Osteocyte (in vitro differentiated cells): ENCODE results near the gene NOTCH3. TPM values are rescaled to one million over a fixed set of nuclear protein-coding genes. Genes with fewer than 3 reads are reported as not detected.

ENCODE experiments used
- DNase-seq: peaks from one replicate; pipeline ENCODE4 v3.0.0; 2021; ENCODE audit warnings: mixed read lengths; ENCODE audit not compliant: unreplicated experiment; ENCODE audit errors: extremely low spot score
- H3K27ac Mint-ChIP-seq: one replicate; pipeline ENCODE4 v1.8.0; 2021; ENCODE audit warnings: mild to moderate bottlenecking, mixed read lengths; ENCODE audit not compliant: unreplicated experiment
- H3K27me3 Mint-ChIP-seq: one replicate; pipeline ENCODE4 v1.8.0; 2021; ENCODE audit warnings: mixed read lengths; ENCODE audit not compliant: unreplicated experiment
- H3K36me3 Mint-ChIP-seq: one replicate; pipeline ENCODE4 v1.8.0; 2021; ENCODE audit warnings: mixed read lengths; ENCODE audit not compliant: unreplicated experiment
- H3K4me1 Mint-ChIP-seq: one replicate; pipeline ENCODE4 v1.8.0; 2021; ENCODE audit warnings: mixed read lengths; ENCODE audit not compliant: unreplicated experiment
- H3K4me3 Mint-ChIP-seq: one replicate; pipeline ENCODE4 v1.8.0; 2021; ENCODE audit warnings: mild to moderate bottlenecking, moderate library complexity, mixed read lengths; ENCODE audit not compliant: unreplicated experiment
- H3K9me3 Mint-ChIP-seq: one replicate; pipeline ENCODE4 v1.8.0; 2021; ENCODE audit warnings: mixed read lengths; ENCODE audit not compliant: unreplicated experiment
- total RNA-seq: library from RNA; stranded (reverse); gene quantifications from 2 replicates; pipeline ENCODE4 v1.2.1, GENCODE V29; 2021
- TF ChIP-seq, protein P1 (sequence below): fragments of 200-600 bp; sonication (generic); IDR thresholded peaks from 2 replicates; pipeline ENCODE4 v1.5.0; 2021; ENCODE audit warnings: antibody characterized with exemption, mild to moderate bottlenecking, moderate library complexity

NOTCH3 gene
- total RNA-seq, 1 donor from 2014 or later: 178 TPM

DNA sequence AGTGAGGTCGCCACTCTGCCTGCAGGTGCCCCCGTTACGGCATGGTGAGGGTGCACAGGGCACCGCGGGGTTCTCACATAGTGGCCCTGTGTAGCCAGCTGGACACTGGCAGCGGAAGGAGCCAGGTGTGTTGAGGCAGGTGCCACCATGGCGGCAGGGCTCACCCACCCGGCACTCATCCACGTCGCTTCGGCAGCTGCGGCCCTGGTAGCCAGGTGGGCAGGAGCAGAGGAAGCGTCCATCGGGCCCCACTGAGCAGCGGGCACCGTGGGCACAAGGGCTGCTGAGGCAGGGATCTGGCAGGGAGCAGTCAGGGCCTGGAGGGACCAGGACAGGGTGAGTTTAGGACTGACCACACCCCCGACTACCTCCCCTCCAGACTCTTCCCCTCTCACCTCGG lies 8.8 kb downstream of the NOTCH3 start:
- no peaks in the 10 kb centered on the region for H3K9me3 Mint-ChIP-seq
- TF ChIP-seq, protein P1, sequence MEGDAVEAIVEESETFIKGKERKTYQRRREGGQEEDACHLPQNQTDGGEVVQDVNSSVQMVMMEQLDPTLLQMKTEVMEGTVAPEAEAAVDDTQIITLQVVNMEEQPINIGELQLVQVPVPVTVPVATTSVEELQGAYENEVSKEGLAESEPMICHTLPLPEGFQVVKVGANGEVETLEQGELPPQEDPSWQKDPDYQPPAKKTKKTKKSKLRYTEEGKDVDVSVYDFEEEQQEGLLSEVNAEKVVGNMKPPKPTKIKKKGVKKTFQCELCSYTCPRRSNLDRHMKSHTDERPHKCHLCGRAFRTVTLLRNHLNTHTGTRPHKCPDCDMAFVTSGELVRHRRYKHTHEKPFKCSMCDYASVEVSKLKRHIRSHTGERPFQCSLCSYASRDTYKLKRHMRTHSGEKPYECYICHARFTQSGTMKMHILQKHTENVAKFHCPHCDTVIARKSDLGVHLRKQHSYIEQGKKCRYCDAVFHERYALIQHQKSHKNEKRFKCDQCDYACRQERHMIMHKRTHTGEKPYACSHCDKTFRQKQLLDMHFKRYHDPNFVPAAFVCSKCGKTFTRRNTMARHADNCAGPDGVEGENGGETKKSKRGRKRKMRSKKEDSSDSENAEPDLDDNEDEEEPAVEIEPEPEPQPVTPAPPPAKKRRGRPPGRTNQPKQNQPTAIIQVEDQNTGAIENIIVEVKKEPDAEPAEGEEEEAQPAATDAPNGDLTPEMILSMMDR: no peak
- peaks cover 17% of the 10 kb centered on the region for H3K4me1 Mint-ChIP-seq
- DNase-seq: no peak
- peaks cover 31% of the 10 kb centered on the region for H3K36me3 Mint-ChIP-seq
- no peaks in the 10 kb centered on the region for H3K27me3 Mint-ChIP-seq
- H3K4me3 Mint-ChIP-seq: no peak overlapping the region
- H3K27ac Mint-ChIP-seq: no peak overlapping the region

- no peaks in the 10 kb centered on the region for H3K27me3 Mint-ChIP-seq
- peaks cover 12% of the 10 kb centered on the region for H3K4me1 Mint-ChIP-seq
- H3K9me3 Mint-ChIP-seq: no peaks in the 10 kb centered on the region
- H3K36me3 Mint-ChIP-seq: peaks cover 31% of the 10 kb centered on the region
- no peak overlapping the region for H3K4me3 Mint-ChIP-seq
- TF ChIP-seq, protein P1: no peak
- H3K27ac Mint-ChIP-seq: no peak overlapping the region
- no peak for DNase-seq
Observed at GRCh38 chr19:15191514-15191913, 9.3 kb downstream of the NOTCH3 start.

GRCh38 chr19:15188851-15189250 lies 11.9 kb downstream of the NOTCH3 start:
- H3K27me3 Mint-ChIP-seq: no peaks in the 10 kb centered on the region
- no peak overlapping the region for H3K27ac Mint-ChIP-seq
- H3K4me3 Mint-ChIP-seq: no peak overlapping the region
- DNase-seq: no peak
- TF ChIP-seq, protein P1: no peak
- H3K9me3 Mint-ChIP-seq: no peaks in the 10 kb centered on the region
- peaks cover 38% of the 10 kb centered on the region for H3K36me3 Mint-ChIP-seq
- H3K4me1 Mint-ChIP-seq: no peaks in the 10 kb centered on the region

- H3K4me1 Mint-ChIP-seq: no peaks in the 10 kb centered on the region
Observed at GRCh38 chr19:15187026-15188007, 13.5 kb downstream of the NOTCH3 start.

DNA sequence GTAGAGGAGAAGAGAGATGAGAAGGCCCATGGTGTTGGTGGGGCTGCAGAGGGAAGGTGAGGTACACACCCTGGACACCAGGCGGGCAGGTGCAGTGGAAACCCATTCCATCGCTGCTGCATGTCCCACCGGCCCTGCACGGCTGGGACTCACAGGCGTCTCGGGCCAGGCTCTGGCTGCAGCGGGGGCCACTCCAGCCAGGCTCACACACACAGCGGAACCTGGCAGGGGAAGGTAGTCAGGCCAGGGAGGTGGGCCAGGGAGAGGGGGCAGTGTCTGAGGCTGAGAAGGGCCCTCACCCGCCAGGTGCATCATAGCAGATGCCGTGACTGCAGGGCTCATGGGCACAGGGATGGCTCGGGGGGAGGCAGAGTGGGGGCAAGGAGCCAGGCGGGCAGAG lies 15.6 kb downstream of the NOTCH3 start:
- H3K27me3 Mint-ChIP-seq: no peaks in the 10 kb centered on the region
- H3K4me3 Mint-ChIP-seq: no peak overlapping the region
- TF ChIP-seq, protein P1: no peak
- H3K27ac Mint-ChIP-seq: no peak overlapping the region
- no peak for DNase-seq
- peaks cover 32% of the 10 kb centered on the region for H3K36me3 Mint-ChIP-seq
- H3K4me1 Mint-ChIP-seq: no peaks in the 10 kb centered on the region
- no peaks in the 10 kb centered on the region for H3K9me3 Mint-ChIP-seq

More at GRCh38 chr19:15187026-15188007, 13.5 kb downstream of the NOTCH3 start:
- Mint-ChIP-seq H3K27ac (no peak overlapping the region), H3K4me3 (no peak overlapping the region), H3K36me3 (peaks cover 39% of the 10 kb centered on the region), H3K27me3 (no peaks in the 10 kb centered on the region), H3K9me3 (no peaks in the 10 kb centered on the region)
- TF ChIP-seq, protein P1: no peak
- no peak for DNase-seq
